HepG2 (cell line): ENCODE data around the gene C2orf49. TPM values are rescaled to one million over a fixed set of nuclear protein-coding genes. Genes with fewer than 3 reads are reported as not detected.

Experiments
- ATF2 ChIP-seq: sonication (generic); formaldehyde crosslinking; IDR thresholded peaks from 2 replicates; pipeline ENCODE4 v1.4.0; 2020; ENCODE audit warnings: missing genetic modification reagents
- KDM4B ChIP-seq: sonication (generic); formaldehyde crosslinking; IDR thresholded peaks from 2 replicates; pipeline ENCODE4 v1.4.0; 2020; ENCODE audit warnings: missing genetic modification reagents
- NFRKB ChIP-seq: fragments of 450-650 bp; IDR thresholded peaks from 2 replicates; pipeline ENCODE4 v1.6.1; 2017
- ONECUT2 ChIP-seq: sonication (generic); formaldehyde crosslinking; IDR thresholded peaks from 2 replicates; pipeline ENCODE4 v1.4.0; 2020; ENCODE audit warnings: missing genetic modification reagents
- TAF15 ChIP-seq: fragments of 200-400 bp; formaldehyde crosslinking; IDR thresholded peaks from one replicate; pipeline ENCODE4 v1.6.1; 2018; ENCODE audit warnings: mild to moderate bottlenecking, low read depth, low read length; ENCODE audit not compliant: poor library complexity, severe bottlenecking
- ZFAT ChIP-seq: sonication (generic); formaldehyde crosslinking; conservative IDR thresholded peaks from 2 replicates; pipeline ENCODE4 v1.8.1; 2023; ENCODE audit warnings: missing genetic modification reagents, inconsistent platforms
- ZNF225 ChIP-seq: sonication (generic); formaldehyde crosslinking; IDR thresholded peaks from 2 replicates; pipeline ENCODE4 v1.4.0; 2020; ENCODE audit warnings: mild to moderate bottlenecking, missing genetic modification reagents
- ZNF335 ChIP-seq: sonication (generic); formaldehyde crosslinking; IDR thresholded peaks from 2 replicates; pipeline ENCODE4 v1.4.0; 2020; ENCODE audit warnings: missing genetic modification reagents
- ZNF615 ChIP-seq: sonication (generic); formaldehyde crosslinking; IDR thresholded peaks from 2 replicates; pipeline ENCODE4 v1.5.0; 2020; ENCODE audit warnings: mild to moderate bottlenecking, missing genetic modification reagents, borderline replicate concordance
- ZNF672 ChIP-seq: sonication (generic); formaldehyde crosslinking; IDR thresholded peaks from 2 replicates; pipeline ENCODE4 v1.8.1; 2022; ENCODE audit warnings: missing genetic modification reagents
- ZNF7 ChIP-seq: IDR thresholded peaks from 2 replicates; pipeline ENCODE4 v1.6.1; 2016; ENCODE audit warnings: missing biosample characterization, missing genetic modification reagents
- ZNF782 ChIP-seq: sonication (generic); formaldehyde crosslinking; IDR thresholded peaks from 2 replicates; pipeline ENCODE4 v1.4.0; 2020; ENCODE audit warnings: missing genetic modification reagents, mild to moderate bottlenecking, borderline replicate concordance
- ZNF788 ChIP-seq: sonication (generic); formaldehyde crosslinking; IDR thresholded peaks from 2 replicates; pipeline ENCODE4 v1.5.0; 2020; ENCODE audit warnings: mild to moderate bottlenecking, missing genetic modification reagents, borderline replicate concordance
- ZNF841 ChIP-seq: sonication (generic); formaldehyde crosslinking; IDR thresholded peaks from 2 replicates; pipeline ENCODE4 v1.8.1; 2023; ENCODE audit warnings: missing genetic modification reagents, borderline replicate concordance
- polyA plus RNA-seq, 8 experiments: library from polyadenylated mRNA; depleted of rRNA in 3 of 8; stranded (reverse) in 7 of 8; unstranded in 1 of 8; fragments of >200 nt; fragmentation: Illumina TruSeq in 4 of 8; extraction: Trizol in 4 of 8; gene quantifications; 2 replicates each; pipeline versions ENCODE4 v1.2.1 to v1.2.3, GENCODE V29; 2011 to 2016; ENCODE audit warnings: low read depth in 4 of 8, missing spikeins in 1 of 8, mixed read lengths in 1 of 8; ENCODE audit not compliant: insufficient read depth in 1 of 8
- total RNA-seq, 5 experiments: library from RNA; depleted of rRNA; stranded (reverse); fragments of >200 nt; fragmentation: Illumina TruSeq; extraction: Trizol; gene quantifications; 2 replicates each; pipeline ENCODE4 v1.2.3, GENCODE V29; 2016; ENCODE audit warnings: low read depth in 1 of 5
- TF ChIP-seq, protein P1 (sequence below): sonication (generic); formaldehyde crosslinking; IDR thresholded peaks from 2 replicates; pipeline ENCODE4 v1.5.1; 2020; ENCODE audit warnings: mild to moderate bottlenecking, missing genetic modification reagents
- TF ChIP-seq, protein P2 (sequence below): sonication (generic); formaldehyde crosslinking; IDR thresholded peaks from 2 replicates; pipeline ENCODE4 v1.8.0; 2022; ENCODE audit warnings: low read depth, missing genetic modification reagents
- TF ChIP-seq, protein P3 (sequence below): sonication (generic); formaldehyde crosslinking; conservative IDR thresholded peaks from 2 replicates; pipeline ENCODE4 v1.5.0; 2020; ENCODE audit warnings: missing genetic modification reagents

C2orf49 gene
- total and polyA plus RNA-seq, 2 of the 13 experiments (the other 11 are each of a cell fraction or from before 2014, with no cell fraction given): 24.7 to 28.8 TPM

- no peak for TF ChIP-seq ZNF782 (CRISPR knock-in tag)
- TF ChIP-seq NFRKB: peak; percentile 72; the same call in 1 of the 2 replicates
- TF ChIP-seq ZNF225 (CRISPR knock-in tag): 0 out of 2 replicates have a peak, but pooled peaks have one; percentile 56
- no peak for TF ChIP-seq ZFAT
- TF ChIP-seq, protein P1, sequence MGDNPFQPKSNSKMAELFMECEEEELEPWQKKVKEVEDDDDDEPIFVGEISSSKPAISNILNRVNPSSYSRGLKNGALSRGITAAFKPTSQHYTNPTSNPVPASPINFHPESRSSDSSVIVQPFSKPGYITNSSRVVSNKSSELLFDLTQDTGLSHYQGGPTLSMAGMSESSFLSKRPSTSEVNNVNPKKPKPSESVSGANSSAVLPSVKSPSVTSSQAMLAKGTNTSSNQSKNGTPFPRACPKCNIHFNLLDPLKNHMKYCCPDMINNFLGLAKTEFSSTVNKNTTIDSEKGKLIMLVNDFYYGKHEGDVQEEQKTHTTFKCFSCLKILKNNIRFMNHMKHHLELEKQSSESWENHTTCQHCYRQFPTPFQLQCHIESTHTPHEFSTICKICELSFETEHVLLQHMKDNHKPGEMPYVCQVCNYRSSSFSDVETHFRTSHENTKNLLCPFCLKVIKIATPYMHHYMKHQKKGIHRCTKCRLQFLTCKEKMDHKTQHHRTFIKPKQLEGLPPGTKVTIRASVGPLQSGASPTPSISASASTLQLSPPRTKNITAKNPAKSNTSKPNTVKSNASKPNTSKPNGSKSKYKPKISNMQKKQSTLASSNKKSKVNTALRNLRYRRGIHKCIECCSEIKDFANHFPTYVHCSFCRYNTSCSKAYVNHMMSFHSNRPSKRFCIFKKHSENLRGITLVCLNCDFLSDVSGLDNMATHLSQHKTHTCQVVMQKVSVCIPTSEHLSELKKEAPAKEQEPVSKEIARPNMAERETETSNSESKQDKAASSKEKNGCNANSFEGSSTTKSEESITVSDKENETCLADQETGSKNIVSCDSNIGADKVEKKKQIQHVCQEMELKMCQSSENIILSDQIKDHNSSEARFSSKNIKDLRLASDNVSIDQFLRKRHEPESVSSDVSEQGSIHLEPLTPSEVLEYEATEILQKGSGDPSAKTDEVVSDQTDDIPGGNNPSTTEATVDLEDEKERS (CRISPR knock-in tag): no peak
- TF ChIP-seq, protein P2, sequence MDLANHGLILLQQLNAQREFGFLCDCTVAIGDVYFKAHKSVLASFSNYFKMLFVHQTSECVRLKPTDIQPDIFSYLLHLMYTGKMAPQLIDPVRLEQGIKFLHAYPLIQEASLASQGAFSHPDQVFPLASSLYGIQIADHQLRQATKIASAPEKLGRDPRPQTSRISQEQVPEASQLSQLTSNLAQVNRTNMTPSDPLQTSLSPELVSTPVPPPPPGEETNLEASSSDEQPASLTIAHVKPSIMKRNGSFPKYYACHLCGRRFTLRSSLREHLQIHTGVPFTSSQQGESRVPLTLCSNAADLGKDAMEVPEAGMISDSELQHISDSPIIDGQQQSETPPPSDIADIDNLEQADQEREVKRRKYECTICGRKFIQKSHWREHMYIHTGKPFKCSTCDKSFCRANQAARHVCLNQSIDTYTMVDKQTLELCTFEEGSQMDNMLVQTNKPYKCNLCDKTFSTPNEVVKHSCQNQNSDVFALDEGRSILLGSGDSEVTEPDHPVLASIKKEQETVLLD (CRISPR knock-in tag): no peak
- TF ChIP-seq, protein P3, sequence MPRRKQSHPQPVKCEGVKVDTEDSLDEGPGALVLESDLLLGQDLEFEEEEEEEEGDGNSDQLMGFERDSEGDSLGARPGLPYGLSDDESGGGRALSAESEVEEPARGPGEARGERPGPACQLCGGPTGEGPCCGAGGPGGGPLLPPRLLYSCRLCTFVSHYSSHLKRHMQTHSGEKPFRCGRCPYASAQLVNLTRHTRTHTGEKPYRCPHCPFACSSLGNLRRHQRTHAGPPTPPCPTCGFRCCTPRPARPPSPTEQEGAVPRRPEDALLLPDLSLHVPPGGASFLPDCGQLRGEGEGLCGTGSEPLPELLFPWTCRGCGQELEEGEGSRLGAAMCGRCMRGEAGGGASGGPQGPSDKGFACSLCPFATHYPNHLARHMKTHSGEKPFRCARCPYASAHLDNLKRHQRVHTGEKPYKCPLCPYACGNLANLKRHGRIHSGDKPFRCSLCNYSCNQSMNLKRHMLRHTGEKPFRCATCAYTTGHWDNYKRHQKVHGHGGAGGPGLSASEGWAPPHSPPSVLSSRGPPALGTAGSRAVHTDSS: no peak
- TF ChIP-seq ATF2 (CRISPR knock-in tag): peak; percentile 62; the same call in 1 of the 2 replicates
- no peak for TF ChIP-seq ONECUT2 (CRISPR knock-in tag)
- no peak for TF ChIP-seq ZNF615
- TF ChIP-seq KDM4B: peak; percentile 21; the same call in 1 of the 2 replicates
- no peak for TF ChIP-seq ZNF335 (CRISPR knock-in tag)
- no peak for TF ChIP-seq TAF15
- no peak for TF ChIP-seq ZNF672
- TF ChIP-seq ZNF788 (CRISPR knock-in tag): no peak; the same call in 1 of the 2 replicates
- TF ChIP-seq ZNF841 (CRISPR knock-in tag): no peak
- no peak; the same call in 1 of the 2 replicates for TF ChIP-seq ZNF7
These were observed at the start of gene C2orf49 (continued) for GRCh38 chr2:105337122-105338019.
